ENCODE results near the gene ZFYVE9.

DNA sequence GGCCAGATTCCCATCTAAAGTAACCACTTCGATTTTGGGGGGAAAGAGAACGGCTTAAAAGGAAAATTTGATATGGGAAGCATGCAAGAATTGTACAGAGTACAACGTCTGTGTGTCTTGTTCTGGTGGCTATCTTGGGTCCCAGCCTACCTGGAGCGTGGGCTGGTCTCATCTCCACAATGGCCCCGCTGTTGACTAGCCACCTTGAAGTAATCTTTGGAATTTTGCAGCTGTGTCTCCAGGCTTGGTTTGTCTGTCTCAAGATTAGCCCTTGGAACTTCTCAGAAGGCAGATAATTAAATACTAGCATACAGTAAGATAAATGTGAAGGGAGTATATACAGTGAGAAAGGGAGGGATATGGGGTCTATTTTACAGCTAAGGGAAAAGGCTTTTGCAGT, 225.4 kb downstream of the ZFYVE9 start:
- TF ChIP-seq POLR2AphosphoS5 (IDR thresholded peaks at IDR 0.05; ENCODE audit: low read depth, low read length) = no peak
- no peak for TF ChIP-seq CTCF (IDR thresholded peaks at IDR 0.05)
- TF ChIP-seq, protein P1, sequence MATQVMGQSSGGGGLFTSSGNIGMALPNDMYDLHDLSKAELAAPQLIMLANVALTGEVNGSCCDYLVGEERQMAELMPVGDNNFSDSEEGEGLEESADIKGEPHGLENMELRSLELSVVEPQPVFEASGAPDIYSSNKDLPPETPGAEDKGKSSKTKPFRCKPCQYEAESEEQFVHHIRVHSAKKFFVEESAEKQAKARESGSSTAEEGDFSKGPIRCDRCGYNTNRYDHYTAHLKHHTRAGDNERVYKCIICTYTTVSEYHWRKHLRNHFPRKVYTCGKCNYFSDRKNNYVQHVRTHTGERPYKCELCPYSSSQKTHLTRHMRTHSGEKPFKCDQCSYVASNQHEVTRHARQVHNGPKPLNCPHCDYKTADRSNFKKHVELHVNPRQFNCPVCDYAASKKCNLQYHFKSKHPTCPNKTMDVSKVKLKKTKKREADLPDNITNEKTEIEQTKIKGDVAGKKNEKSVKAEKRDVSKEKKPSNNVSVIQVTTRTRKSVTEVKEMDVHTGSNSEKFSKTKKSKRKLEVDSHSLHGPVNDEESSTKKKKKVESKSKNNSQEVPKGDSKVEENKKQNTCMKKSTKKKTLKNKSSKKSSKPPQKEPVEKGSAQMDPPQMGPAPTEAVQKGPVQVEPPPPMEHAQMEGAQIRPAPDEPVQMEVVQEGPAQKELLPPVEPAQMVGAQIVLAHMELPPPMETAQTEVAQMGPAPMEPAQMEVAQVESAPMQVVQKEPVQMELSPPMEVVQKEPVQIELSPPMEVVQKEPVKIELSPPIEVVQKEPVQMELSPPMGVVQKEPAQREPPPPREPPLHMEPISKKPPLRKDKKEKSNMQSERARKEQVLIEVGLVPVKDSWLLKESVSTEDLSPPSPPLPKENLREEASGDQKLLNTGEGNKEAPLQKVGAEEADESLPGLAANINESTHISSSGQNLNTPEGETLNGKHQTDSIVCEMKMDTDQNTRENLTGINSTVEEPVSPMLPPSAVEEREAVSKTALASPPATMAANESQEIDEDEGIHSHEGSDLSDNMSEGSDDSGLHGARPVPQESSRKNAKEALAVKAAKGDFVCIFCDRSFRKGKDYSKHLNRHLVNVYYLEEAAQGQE (IDR thresholded peaks at IDR 0.05; ENCODE audit: insufficient read depth in 1 of 2, low read depth in 2 of 2, low read length in 1 of 2) = no peak
- no peak for TF ChIP-seq SIN3A (IDR thresholded peaks at IDR 0.05; ENCODE audit: borderline replicate concordance, insufficient read depth, low read depth, low read length)
- TF ChIP-seq TCF7L2 (IDR thresholded peaks at IDR 0.05; ENCODE audit: low read depth, low read length) = no peak
